ENCODE data around the gene CWC27. TPM values are rescaled to one million over a fixed set of nuclear protein-coding genes. Genes with fewer than 3 reads are reported as not detected.

The CWC27 gene
- polyA plus RNA-seq, 1 donor from 2014 or later: 28.8 TPM

GRCh38 chr5:64767959-64768357 lies 772 bp upstream of the CWC27 start:
- H3K9me3 Mint-ChIP-seq: no peaks in the 10 kb centered on the region
- H3K4me1 Mint-ChIP-seq: peaks cover 25 to 43% (median 38%) of the 10 kb centered on the region in 3 donors
- H3K4me3 Mint-ChIP-seq: peak overlapping the region; percentile 92 to 100 (median 97)
- peak overlapping the region; percentile 75 to 100 (median 96) for H3K27ac Mint-ChIP-seq
- H3K27me3 Mint-ChIP-seq: no peaks in the 10 kb centered on the region
- no peaks in the 10 kb centered on the region for H3K36me3 Mint-ChIP-seq

- peak overlapping the region; percentile 92 to 100 (median 97) for H3K4me3 Mint-ChIP-seq
- H3K36me3 Mint-ChIP-seq: no peaks in the 10 kb centered on the region
- no peaks in the 10 kb centered on the region for H3K27me3 Mint-ChIP-seq
- peak overlapping the region in 2 of 3 donors; percentile 59 to 100 for H3K27ac Mint-ChIP-seq
- H3K4me1 Mint-ChIP-seq: peaks cover 30 to 49% (median 49%) of the 10 kb centered on the region in 3 donors
- H3K9me3 Mint-ChIP-seq: no peaks in the 10 kb centered on the region
Observed at GRCh38 chr5:64769855-64770254, 1.1 kb downstream of the CWC27 start.

GRCh38 chr5:64771736-64772135 lies 3.0 kb downstream of the CWC27 start:
- Mint-ChIP-seq H3K4me3 (peak overlapping the region in 1 of 4 donors; percentile 40), H3K27me3 (no peaks in the 10 kb centered on the region), H3K27ac (no peak overlapping the region), H3K36me3 (no peaks in the 10 kb centered on the region), H3K4me1 (peaks cover 30 to 49% (median 45%) of the 10 kb centered on the region in 3 donors), H3K9me3 (no peaks in the 10 kb centered on the region)

- Mint-ChIP-seq H3K36me3 (peaks cover 1% of the 10 kb centered on the region), H3K27me3 (no peaks in the 10 kb centered on the region), H3K9me3 (no peaks in the 10 kb centered on the region), H3K27ac (peak overlapping the region in 1 of 3 donors; percentile 80), H3K4me3 (peak overlapping the region in 2 of 4 donors; percentile 24 to 42), H3K4me1 (peaks cover 20 to 43% (median 38%) of the 10 kb centered on the region in 3 donors)
Observed at GRCh38 chr5:64773533-64773932, 4.8 kb downstream of the CWC27 start.

- Mint-ChIP-seq H3K4me3 (peak overlapping the region in 2 of 4 donors; percentile 6 to 64), H3K4me1 (peaks cover 17 to 34% (median 29%) of the 10 kb centered on the region in 3 donors), H3K27ac (no peak overlapping the region), H3K36me3 (peaks cover 1% of the 10 kb centered on the region), H3K9me3 (no peaks in the 10 kb centered on the region), H3K27me3 (no peaks in the 10 kb centered on the region)
Observed at GRCh38 chr5:64775291-64775690, 6.6 kb downstream of the CWC27 start.

GRCh38 chr5:64784451-64785025 lies 15.8 kb downstream of the CWC27 start:
- no peak overlapping the region for H3K27ac Mint-ChIP-seq
- H3K4me3 Mint-ChIP-seq: no peak overlapping the region
- no peaks in the 10 kb centered on the region for H3K9me3 Mint-ChIP-seq
- H3K36me3 Mint-ChIP-seq: peaks cover 2% of the 10 kb centered on the region
- peaks cover 5 to 11% (median 7%) of the 10 kb centered on the region in 3 donors for H3K4me1 Mint-ChIP-seq
- H3K27me3 Mint-ChIP-seq: no peaks in the 10 kb centered on the region

- Mint-ChIP-seq H3K36me3 (peaks cover 3% of the 10 kb centered on the region), H3K9me3 (no peaks in the 10 kb centered on the region), H3K4me3 (no peak overlapping the region), H3K27me3 (no peaks in the 10 kb centered on the region), H3K4me1 (peaks cover 3 to 5% (median 5%) of the 10 kb centered on the region in 3 donors), H3K27ac (no peak overlapping the region)
Observed at GRCh38 chr5:64786372-64786771, 17.6 kb downstream of the CWC27 start.

GRCh38 chr5:64788156-64788555 lies 19.4 kb downstream of the CWC27 start:
- H3K27me3 Mint-ChIP-seq: no peaks in the 10 kb centered on the region
- peaks cover 3 to 5% (median 5%) of the 10 kb centered on the region in 3 donors for H3K4me1 Mint-ChIP-seq
- no peak overlapping the region for H3K27ac Mint-ChIP-seq
- no peak overlapping the region for H3K4me3 Mint-ChIP-seq
- peaks cover 8% of the 10 kb centered on the region for H3K36me3 Mint-ChIP-seq
- H3K9me3 Mint-ChIP-seq: no peaks in the 10 kb centered on the region

- peaks cover under 1 to 3% (median 2%) of the 10 kb centered on the region in 3 donors for H3K4me1 Mint-ChIP-seq
- peaks cover 8% of the 10 kb centered on the region for H3K36me3 Mint-ChIP-seq
- no peaks in the 10 kb centered on the region for H3K9me3 Mint-ChIP-seq
- no peaks in the 10 kb centered on the region for H3K27me3 Mint-ChIP-seq
- no peak overlapping the region for H3K27ac Mint-ChIP-seq
- H3K4me3 Mint-ChIP-seq: no peak overlapping the region
Observed at GRCh38 chr5:64789457-64789856, 20.7 kb downstream of the CWC27 start.

GRCh38 chr5:64790210-64790609 lies 21.5 kb downstream of the CWC27 start:
- Mint-ChIP-seq H3K27ac (no peak overlapping the region), H3K4me1 (peaks cover 0 to 2% (median 0%) of the 10 kb centered on the region in 3 donors), H3K27me3 (no peaks in the 10 kb centered on the region), H3K36me3 (peaks cover 8% of the 10 kb centered on the region), H3K9me3 (no peaks in the 10 kb centered on the region), H3K4me3 (no peak overlapping the region)

GRCh38 chr5:64792469-64792868 lies 23.7 kb downstream of the CWC27 start:
- Mint-ChIP-seq H3K4me3 (no peak overlapping the region), H3K27ac (no peak overlapping the region), H3K4me1 (peaks cover 0 to 2% (median 0%) of the 10 kb centered on the region in 3 donors), H3K27me3 (no peaks in the 10 kb centered on the region), H3K9me3 (no peaks in the 10 kb centered on the region), H3K36me3 (peaks cover 7% of the 10 kb centered on the region)

- H3K36me3 Mint-ChIP-seq: peaks cover 7% of the 10 kb centered on the region
- no peaks in the 10 kb centered on the region for H3K27me3 Mint-ChIP-seq
- H3K9me3 Mint-ChIP-seq: no peaks in the 10 kb centered on the region
- no peak overlapping the region for H3K4me3 Mint-ChIP-seq
- no peaks in the 10 kb centered on the region for H3K4me1 Mint-ChIP-seq
- no peak overlapping the region for H3K27ac Mint-ChIP-seq
Observed at GRCh38 chr5:64794053-64794770, 25.5 kb downstream of the CWC27 start.

GRCh38 chr5:64796301-64796700 lies 27.6 kb downstream of the CWC27 start:
- Mint-ChIP-seq H3K27ac (no peak overlapping the region), H3K9me3 (no peaks in the 10 kb centered on the region), H3K36me3 (peaks cover 5% of the 10 kb centered on the region), H3K4me3 (no peak overlapping the region), H3K4me1 (no peaks in the 10 kb centered on the region), H3K27me3 (no peaks in the 10 kb centered on the region)

- Mint-ChIP-seq H3K9me3 (no peaks in the 10 kb centered on the region), H3K36me3 (no peaks in the 10 kb centered on the region), H3K27me3 (no peaks in the 10 kb centered on the region), H3K4me1 (no peaks in the 10 kb centered on the region), H3K4me3 (no peak overlapping the region), H3K27ac (no peak overlapping the region)
Observed at GRCh38 chr5:64800926-64801325, 32.2 kb downstream of the CWC27 start.

GRCh38 chr5:64806537-64806936 lies 37.8 kb downstream of the CWC27 start:
- peaks cover 2% of the 10 kb centered on the region for H3K36me3 Mint-ChIP-seq
- H3K27me3 Mint-ChIP-seq: no peaks in the 10 kb centered on the region
- no peak overlapping the region for H3K4me3 Mint-ChIP-seq
- H3K27ac Mint-ChIP-seq: no peak overlapping the region
- H3K4me1 Mint-ChIP-seq: no peaks in the 10 kb centered on the region
- no peaks in the 10 kb centered on the region for H3K9me3 Mint-ChIP-seq

- Mint-ChIP-seq H3K4me3 (no peak overlapping the region), H3K36me3 (peaks cover 2% of the 10 kb centered on the region), H3K27me3 (no peaks in the 10 kb centered on the region), H3K4me1 (no peaks in the 10 kb centered on the region), H3K27ac (no peak overlapping the region), H3K9me3 (no peaks in the 10 kb centered on the region)
Observed at GRCh38 chr5:64807520-64807919, 38.8 kb downstream of the CWC27 start.
